Neuronal stem cell (in vitro differentiated cells): ENCODE data around the gene DIAPH2.
A peak's percentile ranks its signal among the peaks of the same experiment; 100 is the strongest.

ENCODE experiments used
- DNase-seq: peaks from one replicate; pipeline ENCODE4 v3.0.0-alpha.2; 2013; ENCODE audit warnings: low spot score
- H2AFZ ChIP-seq: one replicate; pipeline ENCODE4 v1.6.1; 2013; ENCODE audit warnings: mild to moderate bottlenecking, low read length, inconsistent platforms
- H2AK5ac ChIP-seq: 2 replicates; pipeline ENCODE4 v1.6.1; 2013; ENCODE audit warnings: low read depth, mild to moderate bottlenecking, inconsistent platforms, low read length, moderate library complexity, mixed read lengths
- H2BK120ac ChIP-seq: 2 replicates; pipeline ENCODE4 v1.6.1; 2013; ENCODE audit warnings: low read depth, mild to moderate bottlenecking, inconsistent platforms, low read length, moderate library complexity, mixed read lengths
- H2BK12ac ChIP-seq: one replicate; pipeline ENCODE4 v1.6.1; 2013; ENCODE audit warnings: low read length, inconsistent platforms
- H2BK15ac ChIP-seq: 2 replicates; pipeline ENCODE4 v1.6.1; 2013; ENCODE audit warnings: mild to moderate bottlenecking, low read length, inconsistent platforms, mixed read lengths
- H2BK5ac ChIP-seq: one replicate; pipeline ENCODE4 v1.6.1; 2013; ENCODE audit warnings: inconsistent platforms, mild to moderate bottlenecking, low read length, moderate library complexity
- H3K14ac ChIP-seq: one replicate; pipeline ENCODE4 v1.6.1; 2013; ENCODE audit warnings: low read length, inconsistent platforms
- H3K18ac ChIP-seq: 2 replicates; pipeline ENCODE4 v1.6.1; 2013; ENCODE audit warnings: low read length, inconsistent platforms
- H3K23ac ChIP-seq: 2 replicates; pipeline ENCODE4 v1.6.1; 2013; ENCODE audit warnings: low read depth, mild to moderate bottlenecking, mixed read lengths, low read length, inconsistent platforms; ENCODE audit not compliant: poor library complexity
- H3K27ac ChIP-seq: replicated peaks from 3 replicates; pipeline ENCODE4 v1.5.1; 2013; ENCODE audit warnings: low read length, inconsistent platforms
- H3K27me3 ChIP-seq, 3 experiments: 2 replicates each; pipeline ENCODE4 v1.6.1; 2013; ENCODE audit warnings: low read length in 3 of 3, mild to moderate bottlenecking in 2 of 3, inconsistent platforms in 1 of 3, low read depth in 1 of 3, mixed read lengths in 1 of 3, moderate library complexity in 1 of 3; ENCODE audit not compliant: control insufficient read depth in 3 of 3, insufficient read depth in 3 of 3
- H3K36me3 ChIP-seq, 2 donors: replicated peaks in 1 of 2; 2 replicates each; pipeline ENCODE4 v1.6.1; 2013; ENCODE audit warnings: low read length in 2 of 2; ENCODE audit not compliant: control insufficient read depth in 2 of 2, insufficient read depth in 2 of 2
- H3K4ac ChIP-seq: 2 replicates; pipeline ENCODE4 v1.6.1; 2013; ENCODE audit warnings: inconsistent platforms, mild to moderate bottlenecking, low read length, moderate library complexity
- H3K4me1 ChIP-seq, 2 donors: 1 replicate in 1 of 2; 2 replicates in 1 of 2; pipeline ENCODE4 v1.6.1; 2013; ENCODE audit warnings: low read length in 2 of 2, low read depth in 1 of 2; ENCODE audit not compliant: control insufficient read depth in 2 of 2, insufficient read depth in 1 of 2
- H3K4me2 ChIP-seq: one replicate; pipeline ENCODE4 v1.6.1; 2013; ENCODE audit warnings: mild to moderate bottlenecking, low read length, inconsistent platforms; ENCODE audit not compliant: insufficient read depth, poor library complexity, severe bottlenecking
- H3K4me3 ChIP-seq, 2 donors: 2 replicates each; pipeline ENCODE4 v1.5.1; 2013; ENCODE audit warnings: low read length in 2 of 2, mild to moderate bottlenecking in 2 of 2, inconsistent platforms in 1 of 2, moderate library complexity in 1 of 2
- H3K79me1 ChIP-seq: one replicate; pipeline ENCODE4 v1.6.1; 2013; ENCODE audit warnings: low read depth, mild to moderate bottlenecking, inconsistent platforms, low read length, moderate library complexity
- H3K9ac ChIP-seq: one replicate; pipeline ENCODE4 v1.6.1; 2013; ENCODE audit warnings: mild to moderate bottlenecking, low read depth, low read length, inconsistent platforms; ENCODE audit not compliant: poor library complexity
- H3K9me3 ChIP-seq, 2 donors: replicated peaks in 1 of 2; 2 replicates each; pipeline versions ENCODE3 to v1.6.1; 2013; ENCODE audit warnings: low read length in 2 of 2, mild to moderate bottlenecking in 2 of 2, inconsistent platforms in 1 of 2, low read depth in 1 of 2, mixed read lengths in 1 of 2, moderate library complexity in 1 of 2; ENCODE audit not compliant: control insufficient read depth in 2 of 2, insufficient read depth in 1 of 2
- H4K8ac ChIP-seq: one replicate; pipeline ENCODE4 v1.6.1; 2013; ENCODE audit warnings: low read depth, mild to moderate bottlenecking, inconsistent platforms, low read length, moderate library complexity
- H4K91ac ChIP-seq: one replicate; pipeline ENCODE4 v1.6.1; 2013; ENCODE audit warnings: low read length, low read depth, mild to moderate bottlenecking, inconsistent platforms; ENCODE audit not compliant: poor library complexity
- WGBS, 2 donors: extraction: QIAGEN DNeasy Blood & Tissue Kit; methylation state at CpG; one replicate each; pipeline ENCODE4 v1.1.7; 2013; ENCODE audit warnings: missing lambda C conversion rate in 2 of 2, mixed read lengths in 1 of 2; ENCODE audit not compliant: insufficient read length in 2 of 2, insufficient replicate concordance in 1 of 2; ENCODE audit errors: extremely low coverage in 2 of 2; 5-methylcytosine and 5-hydroxymethylcytosine counted together

Gene DIAPH2

DNA sequence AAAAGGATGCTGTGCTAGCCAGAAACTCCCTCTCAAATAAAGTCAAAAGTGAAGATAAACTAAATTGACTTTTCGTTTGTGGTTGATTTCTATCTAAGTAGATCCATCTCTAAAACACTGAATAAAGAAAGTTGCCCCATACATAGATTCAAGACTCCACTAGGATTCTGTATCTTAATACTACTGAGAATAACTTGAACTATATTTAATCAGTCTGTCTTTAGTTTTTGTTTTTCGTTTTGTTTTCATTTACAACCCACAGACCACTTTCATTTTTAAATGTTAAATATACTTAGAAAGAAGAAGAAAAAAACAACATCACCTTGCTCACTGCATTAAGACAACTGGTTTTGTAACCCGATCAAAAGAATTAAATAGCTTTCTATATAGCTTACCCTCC lies 854.1 kb downstream of the DIAPH2 start:
- Histone ChIP-seq H2AK5ac (no peak overlapping the region), H2BK15ac (no peak overlapping the region), H3K18ac (no peak overlapping the region), H2BK120ac (no peak overlapping the region), H4K91ac (no peak overlapping the region), H3K23ac (no peak overlapping the region), H2AFZ (no peak overlapping the region), H3K79me1 (peaks cover 1% of the 10 kb centered on the region), H3K4ac (no peak overlapping the region), H3K27me3 (no peaks in the 10 kb centered on the region), H3K4me2 (no peak overlapping the region), H3K36me3 (no peaks in the 10 kb centered on the region), H3K9me3 (no peaks in the 10 kb centered on the region), H4K8ac (no peak overlapping the region), H3K9ac (no peak overlapping the region), H3K14ac (no peak overlapping the region), H2BK5ac (no peak overlapping the region), H3K4me3 (no peak overlapping the region), H3K4me1 (no peaks in the 10 kb centered on the region), H3K27ac (no peak overlapping the region), H2BK12ac (no peak overlapping the region)
- no CpG with 5 or more reads among the region's 3 CpGs for WGBS, 2 donors
- DNase-seq: no peak

- no peak for DNase-seq
- no peaks in the 10 kb centered on the region for H3K27me3 ChIP-seq
- no peak overlapping the region for H3K14ac ChIP-seq
- no peak overlapping the region for H3K27ac ChIP-seq
- H3K9ac ChIP-seq: no peak overlapping the region
- no peak overlapping the region for H2BK120ac ChIP-seq
- no CpG with 5 or more reads among the region's 2 CpGs for WGBS, 2 donors
- H2BK15ac ChIP-seq: no peak overlapping the region
- no peak overlapping the region for H3K23ac ChIP-seq
- no peaks in the 10 kb centered on the region for H3K4me1 ChIP-seq
- H2AFZ ChIP-seq: no peak overlapping the region
- H4K91ac ChIP-seq: no peak overlapping the region
- H3K9me3 ChIP-seq: no peaks in the 10 kb centered on the region
- H2AK5ac ChIP-seq: no peak overlapping the region
- no peak overlapping the region for H2BK12ac ChIP-seq
- H3K4me2 ChIP-seq: no peak overlapping the region
- no peak overlapping the region for H3K4ac ChIP-seq
- peaks cover 1% of the 10 kb centered on the region for H3K79me1 ChIP-seq
- H3K4me3 ChIP-seq: no peak overlapping the region
- H2BK5ac ChIP-seq: no peak overlapping the region
- H3K36me3 ChIP-seq: no peaks in the 10 kb centered on the region
- H4K8ac ChIP-seq: no peak overlapping the region
- no peak overlapping the region for H3K18ac ChIP-seq
Measured at GRCh38 chrX:97539970-97540519, 855.4 kb downstream of the DIAPH2 start.

- H2BK12ac ChIP-seq: no peak overlapping the region
- H3K18ac ChIP-seq: no peak overlapping the region
- H3K9ac ChIP-seq: no peak overlapping the region
- peak overlapping the region; percentile 54 for H2AFZ ChIP-seq
- H3K4me1 ChIP-seq: peaks cover 0 to 2% of the 10 kb centered on the region in 2 donors
- H3K14ac ChIP-seq: no peak overlapping the region
- no peak overlapping the region for H3K23ac ChIP-seq
- no peak overlapping the region for H2AK5ac ChIP-seq
- H3K27ac ChIP-seq: no peak overlapping the region
- no peak overlapping the region for H2BK15ac ChIP-seq
- H2BK5ac ChIP-seq: no peak overlapping the region
- H4K8ac ChIP-seq: no peak overlapping the region
- no peak for DNase-seq
- H4K91ac ChIP-seq: no peak overlapping the region
- H2BK120ac ChIP-seq: no peak overlapping the region
- H3K27me3 ChIP-seq: no peaks in the 10 kb centered on the region
- H3K9me3 ChIP-seq: no peaks in the 10 kb centered on the region
- H3K4me2 ChIP-seq: no peak overlapping the region
- no CpG with 5 or more reads among the region's 3 CpGs for WGBS, 2 donors
- no peaks in the 10 kb centered on the region for H3K36me3 ChIP-seq
- H3K4ac ChIP-seq: no peak overlapping the region
- H3K79me1 ChIP-seq: no peaks in the 10 kb centered on the region
- no peak overlapping the region for H3K4me3 ChIP-seq
Measured at GRCh38 chrX:97547877-97548578, 863.4 kb downstream of the DIAPH2 start.

DNA sequence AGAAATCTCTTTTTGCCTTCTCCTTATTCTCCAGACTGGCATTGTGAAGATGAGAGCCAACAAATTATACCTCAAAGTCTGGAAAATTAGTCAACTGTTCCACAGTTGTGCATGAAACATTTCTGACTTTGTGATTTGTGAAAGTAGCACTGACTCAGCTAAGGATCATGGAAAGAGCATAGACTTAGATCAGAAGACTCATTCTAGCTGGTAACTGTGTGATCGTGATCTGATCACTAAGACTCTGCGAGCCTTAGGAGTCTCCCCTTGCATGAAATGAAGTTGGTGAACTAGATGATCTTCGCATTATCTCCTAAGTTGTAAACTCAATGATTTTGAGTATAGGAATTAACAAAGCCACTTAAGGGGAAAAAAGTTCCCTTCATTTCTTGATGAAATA lies 867.2 kb downstream of the DIAPH2 start:
- no peak overlapping the region for H2BK15ac ChIP-seq
- H3K36me3 ChIP-seq: no peaks in the 10 kb centered on the region
- no peaks in the 10 kb centered on the region for H3K79me1 ChIP-seq
- H3K18ac ChIP-seq: no peak overlapping the region
- H3K4ac ChIP-seq: no peak overlapping the region
- no peak overlapping the region for H3K4me3 ChIP-seq
- no peak overlapping the region for H4K8ac ChIP-seq
- H3K4me2 ChIP-seq: no peak overlapping the region
- whole genome bisulfite sequencing, 2 donors: no CpG with 5 or more reads among the region's 3 CpGs
- H4K91ac ChIP-seq: no peak overlapping the region
- no peak for DNase-seq
- no peaks in the 10 kb centered on the region for H3K9me3 ChIP-seq
- no peaks in the 10 kb centered on the region for H3K27me3 ChIP-seq
- H2AFZ ChIP-seq: no peak overlapping the region
- H3K9ac ChIP-seq: no peak overlapping the region
- H3K23ac ChIP-seq: no peak overlapping the region
- H2BK120ac ChIP-seq: no peak overlapping the region
- H3K27ac ChIP-seq: no peak overlapping the region
- H3K14ac ChIP-seq: no peak overlapping the region
- H2BK5ac ChIP-seq: no peak overlapping the region
- H2AK5ac ChIP-seq: no peak overlapping the region
- H3K4me1 ChIP-seq: peaks cover 0 to 2% of the 10 kb centered on the region in 2 donors
- no peak overlapping the region for H2BK12ac ChIP-seq
